Thymus (tissue), 11 donors: ENCODE results near the gene TRIM58. TPM values are rescaled to one million over a fixed set of nuclear protein-coding genes. Genes with fewer than 3 reads are reported as not detected.

Experiments used
- DNase-seq, 9 donors: peaks; one replicate each; pipeline ENCODE4 v3.0.0-alpha.2; 2013; ENCODE audit warnings: low spot score in 9 of 9, low read depth in 6 of 9, missing footprints in 1 of 9
- H3K27ac ChIP-seq, 2 donors: one replicate each; pipeline ENCODE4 v1.5.1; 2013; ENCODE audit warnings: control low read depth in 1 of 2, low read depth in 1 of 2, low read length in 1 of 2, mild to moderate bottlenecking in 1 of 2, moderate library complexity in 1 of 2
- H3K27me3 ChIP-seq, 2 donors: one replicate each; pipeline ENCODE4 v1.5.1; 2013; ENCODE audit warnings: low read length in 1 of 2; ENCODE audit not compliant: control insufficient read depth in 2 of 2, insufficient read depth in 1 of 2
- H3K36me3 ChIP-seq, 2 donors: one replicate each; pipeline ENCODE4 v1.5.1; 2013; ENCODE audit warnings: low read length in 1 of 2, mild to moderate bottlenecking in 1 of 2, moderate library complexity in 1 of 2; ENCODE audit not compliant: control insufficient read depth in 2 of 2, insufficient read depth in 2 of 2
- H3K4me1 ChIP-seq, 2 donors: one replicate each; pipeline ENCODE4 v1.5.1; 2013; ENCODE audit warnings: low read length in 2 of 2; ENCODE audit not compliant: control insufficient read depth in 2 of 2, insufficient read depth in 2 of 2
- H3K4me3 ChIP-seq, 2 donors: one replicate each; pipeline ENCODE4 v1.5.1; 2013; ENCODE audit warnings: low read length in 2 of 2, control low read depth in 1 of 2, mild to moderate bottlenecking in 1 of 2
- H3K9me3 ChIP-seq, 2 donors: one replicate each; pipeline ENCODE4 v1.5.1; 2013; ENCODE audit warnings: low read length in 1 of 2, mild to moderate bottlenecking in 1 of 2; ENCODE audit not compliant: control insufficient read depth in 2 of 2, insufficient read depth in 1 of 2
- WGBS: extraction: QIAGEN DNeasy Blood & Tissue Kit; methylation state at CpG from one replicate; pipeline ENCODE4 v1.1.7; 2013; 5-methylcytosine and 5-hydroxymethylcytosine counted together
- polyA plus RNA-seq: library from polyadenylated mRNA; stranded (reverse); fragments of 200-250 nt; gene quantifications from one replicate; pipeline ENCODE4 v1.2.3, GENCODE V29; 2013
- total RNA-seq: library from RNA; stranded (reverse); fragments of 120-200 nt; gene quantifications from one replicate; pipeline ENCODE4 v1.2.4, GENCODE V29; 2013
- donor health status: healthy.

Gene TRIM58
- total and polyA plus RNA-seq, 2 donors, result 0.14 to 0.66 TPM

DNA sequence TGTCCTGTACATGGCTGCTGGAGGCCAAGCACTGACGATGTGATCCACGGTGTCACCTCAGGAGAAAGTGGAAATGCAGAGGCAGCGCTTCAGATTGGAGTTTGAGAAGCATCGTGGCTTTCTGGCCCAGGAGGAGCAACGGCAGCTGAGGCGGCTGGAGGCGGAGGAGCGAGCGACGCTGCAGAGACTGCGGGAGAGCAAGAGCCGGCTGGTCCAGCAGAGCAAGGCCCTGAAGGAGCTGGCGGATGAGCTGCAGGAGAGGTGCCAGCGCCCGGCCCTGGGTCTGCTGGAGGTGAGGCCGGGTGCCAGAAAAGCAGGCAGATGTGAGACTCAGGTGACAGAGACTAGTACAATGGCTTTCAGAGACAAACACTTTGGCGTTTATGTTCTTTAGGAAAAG lies 7.7 kb downstream of the TRIM58 start:
- 95% methylated on average over 17 of the region's 17 CpGs for WGBS
- no peak for DNase-seq
- H3K4me1 ChIP-seq, result no peaks in the 10 kb centered on the region
- no peaks in the 10 kb centered on the region for H3K9me3 ChIP-seq
- no peaks in the 10 kb centered on the region for H3K27me3 ChIP-seq
- H3K27ac ChIP-seq, result no peak overlapping the region
- no peaks in the 10 kb centered on the region for H3K36me3 ChIP-seq
- no peak overlapping the region for H3K4me3 ChIP-seq

DNA sequence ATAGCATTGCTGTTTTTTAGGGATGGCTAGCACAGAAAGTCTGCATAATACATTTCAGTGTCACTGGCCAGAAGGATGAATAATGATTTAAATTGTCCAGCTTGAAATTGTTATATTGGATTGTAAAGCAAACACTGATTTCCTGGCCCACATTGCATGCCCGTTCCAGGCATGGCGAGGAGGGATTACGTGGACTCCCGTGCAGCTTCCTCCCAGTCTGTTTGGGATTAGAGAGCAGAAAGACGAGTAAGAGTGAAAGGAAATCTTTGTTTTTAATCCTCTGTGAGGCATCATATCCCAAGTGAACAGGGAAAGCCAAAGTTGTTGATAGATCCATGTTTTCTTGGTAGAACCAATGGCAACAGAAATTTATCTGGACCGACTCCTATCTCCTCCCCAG lies 8.4 kb downstream of the TRIM58 start:
- DNase-seq, result no peak
- H3K9me3 ChIP-seq, result peaks cover 0 to 3% of the 10 kb centered on the region in 2 donors
- no peak overlapping the region for H3K4me3 ChIP-seq
- no peaks in the 10 kb centered on the region for H3K36me3 ChIP-seq
- no peaks in the 10 kb centered on the region for H3K4me1 ChIP-seq
- WGBS, result 98% methylated on average over 6 of the region's 6 CpGs
- no peak overlapping the region for H3K27ac ChIP-seq
- no peaks in the 10 kb centered on the region for H3K27me3 ChIP-seq

DNA sequence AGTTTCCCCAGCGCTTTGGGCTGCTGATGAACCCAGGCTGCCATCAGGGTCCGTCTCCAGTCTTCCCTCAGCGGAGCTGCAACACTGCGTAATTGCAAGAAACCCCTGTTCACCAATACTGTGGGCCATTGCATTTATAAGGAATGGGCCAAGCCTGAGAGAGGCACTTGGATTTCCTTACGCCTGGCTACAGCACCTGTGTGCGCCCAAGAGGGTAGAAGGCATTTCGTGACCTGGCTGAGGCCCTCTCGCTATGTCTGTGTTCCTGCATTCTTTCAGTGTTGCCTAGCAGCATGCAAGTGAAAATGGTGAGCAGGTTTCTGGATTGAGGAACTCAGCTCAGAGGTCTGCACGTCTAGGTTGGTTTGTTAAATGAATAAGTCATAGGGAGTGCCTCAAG lies 26.4 kb downstream of the TRIM58 start:
- H3K36me3 ChIP-seq, result no peaks in the 10 kb centered on the region
- WGBS, result 96% methylated on average over 9 of the region's 9 CpGs

DNA sequence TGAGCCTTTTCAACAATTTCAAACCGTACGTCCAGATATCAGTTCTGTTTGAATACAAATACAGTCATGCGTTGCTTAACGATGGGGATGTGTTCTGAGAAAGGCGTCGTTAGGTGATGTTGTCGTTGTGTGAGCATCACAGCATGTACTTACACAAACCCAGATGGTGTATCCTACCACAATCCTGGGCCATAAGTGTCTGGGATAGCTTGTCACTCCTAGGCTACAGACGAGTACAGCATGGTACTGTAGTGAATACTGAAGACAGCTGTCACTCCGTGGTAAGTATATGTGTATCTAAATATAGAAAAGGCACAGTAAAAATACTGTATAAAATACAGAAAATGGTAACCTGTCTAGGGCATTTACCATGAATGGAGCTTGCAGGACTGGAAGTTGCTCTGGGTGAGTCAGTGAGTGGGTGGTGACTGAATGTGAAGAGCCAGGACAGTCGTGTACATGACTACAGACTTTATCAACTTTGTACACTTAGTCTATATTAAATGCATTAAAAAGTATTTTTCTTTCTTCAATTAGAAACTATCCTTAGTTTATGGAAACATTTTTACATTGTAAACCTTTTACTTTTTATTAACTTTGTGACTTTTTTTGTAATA lies 27.9 kb downstream of the TRIM58 start:
- no peak overlapping the region for H3K4me3 ChIP-seq
- WGBS, result 96% methylated on average over 10 of the region's 10 CpGs
- H3K4me1 ChIP-seq, result no peaks in the 10 kb centered on the region
- no peak for DNase-seq
- no peak overlapping the region for H3K27ac ChIP-seq
- H3K36me3 ChIP-seq, result no peaks in the 10 kb centered on the region
- no peaks in the 10 kb centered on the region for H3K9me3 ChIP-seq
- no peaks in the 10 kb centered on the region for H3K27me3 ChIP-seq

More for the DNA sequence above, 26.4 kb downstream of the TRIM58 start:
- Histone ChIP-seq H3K4me1 (no peaks in the 10 kb centered on the region), H3K27ac (no peak overlapping the region), H3K27me3 (no peaks in the 10 kb centered on the region), H3K4me3 (no peak overlapping the region), H3K9me3 (no peaks in the 10 kb centered on the region)
- no peak for DNase-seq

DNA sequence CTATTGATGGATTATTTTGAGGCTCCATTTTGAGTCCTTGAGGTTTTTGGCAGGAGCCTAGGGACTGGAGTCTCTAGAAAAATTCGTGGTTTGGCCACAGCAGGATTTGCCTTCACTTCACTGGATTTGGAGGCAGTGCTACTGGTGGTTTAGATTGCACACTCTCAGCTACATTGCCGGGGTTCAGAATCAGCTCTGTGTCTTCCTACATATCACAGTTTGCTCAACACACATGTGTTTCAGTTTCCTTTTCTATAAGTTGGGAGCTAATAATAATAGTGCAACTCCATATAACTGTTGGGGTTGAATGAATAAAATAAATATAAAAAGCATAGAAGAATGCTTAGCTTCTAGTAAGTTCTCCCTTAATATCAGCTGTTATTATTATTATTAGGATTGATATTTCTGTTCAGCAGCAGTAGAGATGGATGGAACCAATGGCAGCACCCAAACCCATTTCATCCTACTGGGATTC lies 38.2 kb downstream of the TRIM58 start, which contains the start of gene OR2W3:
OR2W3 (plus strand) TSS at position 425 of the 475 bp plus-strand sequence; CDS start at position 425, 0 bp downstream.
- no peak within 1 kb of the TSS for H3K27ac ChIP-seq
- H3K4me3 ChIP-seq, result no peak within 1 kb of the TSS
- no peaks in the 10 kb centered on the region for H3K4me1 ChIP-seq
- no peaks in the 10 kb centered on the region for H3K36me3 ChIP-seq
- peaks cover 0 to 14% of the 10 kb centered on the region in 2 donors for H3K9me3 ChIP-seq
- 49% methylated on average over 2 of the region's 2 CpGs for WGBS
- H3K27me3 ChIP-seq, result no peaks in the 10 kb centered on the region
- no peak for DNase-seq

DNA sequence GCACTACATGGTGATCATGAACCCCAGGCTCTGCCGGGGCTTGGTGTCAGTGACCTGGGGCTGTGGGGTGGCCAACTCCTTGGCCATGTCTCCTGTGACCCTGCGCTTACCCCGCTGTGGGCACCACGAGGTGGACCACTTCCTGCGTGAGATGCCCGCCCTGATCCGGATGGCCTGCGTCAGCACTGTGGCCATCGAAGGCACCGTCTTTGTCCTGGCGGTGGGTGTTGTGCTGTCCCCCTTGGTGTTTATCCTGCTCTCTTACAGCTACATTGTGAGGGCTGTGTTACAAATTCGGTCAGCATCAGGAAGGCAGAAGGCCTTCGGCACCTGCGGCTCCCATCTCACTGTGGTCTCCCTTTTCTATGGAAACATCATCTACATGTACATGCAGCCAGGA lies 39.0 kb downstream of the TRIM58 start:
- H3K9me3 ChIP-seq, result peaks cover 0 to 14% of the 10 kb centered on the region in 2 donors
- H3K4me1 ChIP-seq, result no peaks in the 10 kb centered on the region
- H3K36me3 ChIP-seq, result no peaks in the 10 kb centered on the region
- H3K4me3 ChIP-seq, result no peak overlapping the region
- 90% methylated on average over 14 of the region's 14 CpGs for WGBS
- no peak overlapping the region for H3K27ac ChIP-seq
- DNase-seq, result no peak
- H3K27me3 ChIP-seq, result no peaks in the 10 kb centered on the region

DNA sequence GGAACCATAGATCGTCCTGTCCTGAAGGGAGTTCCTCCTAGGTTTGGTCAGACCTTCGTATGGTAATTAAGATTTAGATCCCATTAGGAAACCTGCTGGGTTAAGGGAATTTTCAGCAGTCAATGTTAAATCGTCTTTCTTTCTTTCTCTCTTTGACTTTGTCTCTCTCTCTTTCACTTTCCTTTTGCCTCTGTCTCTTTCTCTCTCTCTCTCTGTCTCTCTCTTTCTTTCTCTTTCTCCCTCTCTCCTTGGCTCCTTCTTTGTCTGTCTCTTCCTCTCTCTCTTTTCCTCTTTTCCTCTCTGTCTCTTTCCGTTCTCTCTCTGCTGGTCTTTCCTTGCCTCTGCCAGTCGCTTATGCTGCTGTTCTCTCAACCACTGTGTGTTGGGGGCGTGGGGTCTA lies 47.1 kb downstream of the TRIM58 start:
- no peak for DNase-seq
- no peak overlapping the region for H3K4me3 ChIP-seq
- no peaks in the 10 kb centered on the region for H3K4me1 ChIP-seq
- no peaks in the 10 kb centered on the region for H3K36me3 ChIP-seq
- H3K9me3 ChIP-seq, result peaks cover 0 to 6% of the 10 kb centered on the region in 2 donors
- no peaks in the 10 kb centered on the region for H3K27me3 ChIP-seq
- no peak overlapping the region for H3K27ac ChIP-seq
- 98% methylated on average over 6 of the region's 6 CpGs for WGBS

DNA sequence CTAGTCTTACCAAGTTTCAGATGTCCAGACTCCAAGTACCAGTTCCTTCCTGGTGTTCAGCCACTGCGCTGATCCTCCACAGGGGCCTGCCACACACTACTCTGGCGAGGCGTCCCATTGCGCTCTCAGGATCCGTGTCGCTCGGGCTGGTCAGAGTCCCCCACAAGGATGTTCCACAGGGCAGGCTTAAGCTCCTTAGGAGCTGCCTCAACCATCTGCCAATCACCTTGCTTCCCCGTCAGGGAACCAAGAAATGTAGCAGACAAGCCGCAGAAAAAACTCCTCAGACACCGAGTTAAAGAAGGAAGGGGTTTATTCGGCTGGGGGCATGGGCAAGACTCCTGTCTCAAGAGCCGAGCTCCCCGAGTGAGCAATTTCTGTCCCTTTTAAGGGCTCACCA lies 48.2 kb downstream of the TRIM58 start:
- peaks cover 0 to 6% of the 10 kb centered on the region in 2 donors for H3K9me3 ChIP-seq
- H3K27ac ChIP-seq, result no peak overlapping the region
- DNase-seq, result no peak
- H3K27me3 ChIP-seq, result no peaks in the 10 kb centered on the region
- H3K4me1 ChIP-seq, result no peaks in the 10 kb centered on the region
- no peak overlapping the region for H3K4me3 ChIP-seq
- 88% methylated on average over 13 of the region's 13 CpGs for WGBS
- no peaks in the 10 kb centered on the region for H3K36me3 ChIP-seq

DNA sequence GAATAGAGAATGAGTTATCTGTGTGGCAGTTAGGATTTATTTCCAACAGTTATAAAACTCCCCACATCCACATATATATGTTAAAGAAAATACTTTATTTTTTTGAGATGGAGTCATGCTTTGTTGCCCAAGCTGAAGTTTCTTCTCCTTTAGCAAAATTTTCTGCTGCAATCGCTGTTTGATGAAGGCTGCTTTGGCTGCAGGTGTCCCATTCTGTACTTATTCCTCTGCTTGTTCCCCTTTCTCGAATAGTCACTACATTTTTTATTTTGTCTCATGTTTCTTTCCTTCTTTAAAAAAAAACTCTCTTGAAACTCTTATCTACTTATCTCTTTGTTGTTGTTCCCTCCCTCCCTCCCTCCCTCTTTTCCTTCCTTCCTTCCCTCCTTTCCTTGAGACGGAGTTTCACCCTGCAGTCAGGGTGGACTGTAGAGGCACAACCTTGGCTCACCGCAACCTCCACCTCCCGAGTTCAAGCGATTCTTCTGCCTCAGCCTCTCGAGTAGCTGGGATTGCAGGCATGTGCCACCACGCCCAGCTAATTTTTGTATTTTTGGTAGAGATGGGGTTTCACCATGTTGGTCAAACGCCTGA lies 49.0 kb downstream of the TRIM58 start:
- H3K4me3 ChIP-seq, result peak overlapping the region in 1 of 2 donors; percentile 50
- H3K4me1 ChIP-seq, result no peaks in the 10 kb centered on the region
- peak in 2 of 9 donors; percentile 0 to 9 for DNase-seq
- 17% methylated on average over 9 of the region's 9 CpGs for WGBS
- H3K9me3 ChIP-seq, result peaks cover 0 to 6% of the 10 kb centered on the region in 2 donors
- H3K27me3 ChIP-seq, result no peaks in the 10 kb centered on the region
- no peaks in the 10 kb centered on the region for H3K36me3 ChIP-seq
- no peak overlapping the region for H3K27ac ChIP-seq
